GM12878 (cell line): Measurements from ENCODE around the gene SEMA5B. TPM values are rescaled to one million over a fixed set of nuclear protein-coding genes. Genes with fewer than 3 reads are reported as not detected.

Source experiments
- ATAC-seq: fragments of 200-7000 bp; cut with Tn5 transposase; 3 replicates; pipeline ENCODE4 v1.9.1; 2020; ENCODE audit warnings: mild to moderate bottlenecking, moderate library complexity
- BruUV-seq: library from RNA; stranded (reverse); fragments of 400-500 nt; replicated peaks from 2 replicates; lab custom pipeline; 2021; lab: Mats Ljungman, UMichigan
- CTCF ChIA-PET: fragments of 300-600 bp; sonication (Branson Sonifier 250); formaldehyde crosslinking; extraction: SDS; loops from one replicate; lab custom pipeline; 2021; ENCODE audit warnings: inconsistent platforms; lab: Yijun Ruan, JAX
- POLR2A ChIA-PET: fragments of 350-600 bp; formaldehyde crosslinking; extraction: SDS; loops from one replicate; lab custom pipeline; 2021; ENCODE audit warnings: inconsistent platforms; lab: Charles Lee
- RAD21 ChIA-PET: fragments of 300-600 bp; sonication (Branson Sonifier 250); formaldehyde crosslinking; loops from one replicate; lab custom pipeline; 2023; ENCODE audit warnings: antibody characterized with exemption; ENCODE audit not compliant: unreplicated experiment; lab: Charles Lee
- SMC1A ChIA-PET: fragments of 300-600 bp; sonication (Branson Sonifier 250); formaldehyde crosslinking; loops from one replicate; lab custom pipeline; 2023; ENCODE audit not compliant: unreplicated experiment, uncharacterized antibody; lab: Charles Lee
- DNase-seq: peaks from one replicate; pipeline ENCODE4 v3.0.0-alpha.2; 2011; ENCODE audit warnings: low read depth, low spot score
- FAIRE-seq: peaks from 3 replicates; lab custom pipeline; 2011; peaks lifted over from hg19 to GRCh38; lab: Jason Lieb, UNC
- H2AFZ ChIP-seq: 2 replicates; pipeline ENCODE4 v1.6.0; 2011; ENCODE audit warnings: low read depth, low read length, control low read depth; ENCODE audit not compliant: control insufficient read depth
- H3K27ac ChIP-seq: 2 replicates; pipeline ENCODE4 v1.5.1; 2011; ENCODE audit warnings: control low read depth; ENCODE audit not compliant: control insufficient read depth, insufficient read depth
- H3K27me3 ChIP-seq, 2 experiments: replicated peaks in 1 of 2; 2 replicates each; pipeline versions ENCODE4 v1.6.0 to v1.6.1; 2011; ENCODE audit warnings: low read length in 1 of 2; ENCODE audit not compliant: control insufficient read depth in 2 of 2, insufficient read depth in 2 of 2
- H3K36me3 ChIP-seq, 2 experiments: 2 replicates each; pipeline ENCODE4 v1.5.1; 2011; ENCODE audit warnings: low read length in 1 of 2; ENCODE audit not compliant: control insufficient read depth in 2 of 2, insufficient read depth in 2 of 2
- H3K4me1 ChIP-seq: 2 replicates; pipeline ENCODE4 v1.6.1; 2011; ENCODE audit warnings: mild to moderate bottlenecking, low read length, moderate library complexity, mixed read lengths; ENCODE audit not compliant: control insufficient read depth, insufficient read depth
- H3K4me2 ChIP-seq: 2 replicates; pipeline ENCODE4 v1.6.0; 2011; ENCODE audit warnings: control low read depth; ENCODE audit not compliant: control insufficient read depth, insufficient read depth
- H3K4me3 ChIP-seq: fragments of 200-600 bp; sonication (generic); 2 replicates; pipeline ENCODE4 v1.5.1; 2016
- H3K79me2 ChIP-seq: 2 replicates; pipeline ENCODE4 v1.6.0; 2011; ENCODE audit warnings: low read length; ENCODE audit not compliant: control insufficient read depth, insufficient read depth
- H3K9ac ChIP-seq: 2 replicates; pipeline ENCODE4 v1.8.0; 2011; ENCODE audit warnings: low read length, control low read depth, mixed read lengths; ENCODE audit not compliant: control insufficient read depth, insufficient read depth
- H3K9me3 ChIP-seq: replicated peaks from 3 replicates; pipeline ENCODE4 v1.5.1; 2011; ENCODE audit warnings: mild to moderate bottlenecking, low read length; ENCODE audit not compliant: control insufficient read depth, insufficient read depth
- H4K20me1 ChIP-seq: 2 replicates; pipeline ENCODE4 v1.6.0; 2011; ENCODE audit not compliant: control insufficient read depth, insufficient read depth
- CHD4 ChIP-seq: fragments of 200-600 bp; sonication (generic); IDR thresholded peaks from 2 replicates; pipeline ENCODE4 v1.6.1; 2016; ENCODE audit warnings: mild to moderate bottlenecking
- CTCF ChIP-seq, 3 experiments: IDR thresholded peaks in 2 of 3; conservative IDR thresholded peaks in 1 of 3; 2 replicates each; pipeline ENCODE4 v1.5.1; 2011; ENCODE audit warnings: low read depth in 3 of 3, low read length in 3 of 3, mild to moderate bottlenecking in 3 of 3, control low read depth in 2 of 3, moderate library complexity in 2 of 3, inconsistent platforms in 1 of 3, mixed read lengths in 1 of 3; ENCODE audit not compliant: control insufficient read depth in 2 of 3, insufficient read depth in 1 of 3; ENCODE audit errors: extremely low read depth in 1 of 3
- HDGF ChIP-seq: fragments of 450-650 bp; IDR thresholded peaks from 2 replicates; pipeline ENCODE4 v1.6.1; 2016; ENCODE audit warnings: antibody characterized with exemption
- LARP7 ChIP-seq: fragments of 450-650 bp; IDR thresholded peaks from 2 replicates; pipeline ENCODE4 v1.6.1; 2017; ENCODE audit warnings: mild to moderate bottlenecking
- NR2C1 ChIP-seq: fragments of 450-650 bp; IDR thresholded peaks from 2 replicates; pipeline ENCODE4 v1.6.1; 2017; ENCODE audit warnings: antibody characterized with exemption, mild to moderate bottlenecking, moderate library complexity
- WRNIP1 ChIP-seq: IDR thresholded peaks from 2 replicates; pipeline ENCODE4 v1.6.1; 2011; ENCODE audit warnings: low read depth, low read length, improper control_type of control experiment, borderline replicate concordance
- WGBS: methylation state at CpG from one replicate; pipeline ENCODE4 v1.1.6; 2016; ENCODE audit warnings: low lambda C conversion rate; ENCODE audit not compliant: insufficient replicate concordance, insufficient coverage; ENCODE audit errors: missing lambda C conversion rate; 5-methylcytosine and 5-hydroxymethylcytosine counted together
- in situ Hi-C: fragments of 300-500 bp; cut with MboI; formaldehyde crosslinking; loops from 9 replicates; pipeline ENCODE4 v1.14.3; 2018; ENCODE audit warnings: mixed read lengths
- intact Hi-C: fragments of 100-400 bp; cut with micrococcal nuclease; formaldehyde crosslinking; loops from one replicate; pipeline ENCODE4 v1.14.2; 2022; ENCODE audit not compliant: unreplicated experiment
- polyA plus RNA-seq, 11 experiments: library from polyadenylated mRNA; depleted of rRNA in 4 of 11; unstranded in 6 of 11; stranded (reverse) in 5 of 11; fragments of >200 nt; fragmentation: Nextera tagmentation in 4 of 11; fragmentation: Illumina TruSeq in 1 of 11; extraction: Ambion mirVana in 4 of 11; extraction: Trizol in 1 of 11; gene quantifications; 1 replicate in 1 of 11; 2 replicates in 10 of 11; pipeline versions ENCODE4 v1.2.1 to v1.2.3, GENCODE V29; 2011 to 2016; ENCODE audit warnings: inconsistent platforms in 2 of 11, missing spikeins in 2 of 11, low read depth in 1 of 11
- total RNA-seq, 4 experiments: library from RNA; depleted of rRNA in 3 of 4; stranded (reverse); fragments of >200 nt in 3 of 4; fragmentation: Illumina TruSeq in 1 of 4; extraction: Trizol in 1 of 4; gene quantifications; 2 replicates each; pipeline versions ENCODE4 v1.2.1 to v1.2.3, GENCODE V29; 2013 to 2021
- TF ChIP-seq, protein P1 (sequence below): fragments of 150-350 bp; IDR thresholded peaks from 2 replicates; pipeline ENCODE4 v1.6.1; 2014; ENCODE audit warnings: mild to moderate bottlenecking, low read depth, low read length
- TF ChIP-seq, protein P2 (sequence below): fragments of 450-650 bp; IDR thresholded peaks from 2 replicates; pipeline ENCODE4 v1.6.1; 2017; ENCODE audit warnings: antibody characterized with exemption, mild to moderate bottlenecking, moderate library complexity
- TF ChIP-seq, protein P3 (sequence below): fragments of 450-650 bp; formaldehyde crosslinking; IDR thresholded peaks from 2 replicates; pipeline ENCODE4 v1.5.0; 2022; ENCODE audit warnings: mild to moderate bottlenecking, missing genetic modification characterization
- TF ChIP-seq, protein P4 (sequence below): IDR thresholded peaks from 2 replicates; pipeline ENCODE4 v1.6.1; 2012; ENCODE audit warnings: low read depth, low read length, improper control_type of control experiment
- TF ChIP-seq, protein P5 (sequence below): fragments of 450-650 bp; IDR thresholded peaks from 2 replicates; pipeline ENCODE4 v1.6.1; 2014; ENCODE audit warnings: mild to moderate bottlenecking

SEMA5B gene
- total and polyA plus RNA-seq, 10 of the 15 experiments (the other 5 are each of a cell fraction or from before 2014, with no cell fraction given) = 0.05 TPM; not detected in 9

GRCh38 chr3:122892118-122892960 is 135.2 kb downstream of the SEMA5B start:
- no peak for FAIRE-seq
- CTCF ChIA-PET = no interaction called here
- TF ChIP-seq CHD4 = no peak
- TF ChIP-seq, protein P1, sequence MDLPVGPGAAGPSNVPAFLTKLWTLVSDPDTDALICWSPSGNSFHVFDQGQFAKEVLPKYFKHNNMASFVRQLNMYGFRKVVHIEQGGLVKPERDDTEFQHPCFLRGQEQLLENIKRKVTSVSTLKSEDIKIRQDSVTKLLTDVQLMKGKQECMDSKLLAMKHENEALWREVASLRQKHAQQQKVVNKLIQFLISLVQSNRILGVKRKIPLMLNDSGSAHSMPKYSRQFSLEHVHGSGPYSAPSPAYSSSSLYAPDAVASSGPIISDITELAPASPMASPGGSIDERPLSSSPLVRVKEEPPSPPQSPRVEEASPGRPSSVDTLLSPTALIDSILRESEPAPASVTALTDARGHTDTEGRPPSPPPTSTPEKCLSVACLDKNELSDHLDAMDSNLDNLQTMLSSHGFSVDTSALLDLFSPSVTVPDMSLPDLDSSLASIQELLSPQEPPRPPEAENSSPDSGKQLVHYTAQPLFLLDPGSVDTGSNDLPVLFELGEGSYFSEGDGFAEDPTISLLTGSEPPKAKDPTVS = no peak
- TF ChIP-seq WRNIP1 = no peak
- TF ChIP-seq, protein P2, sequence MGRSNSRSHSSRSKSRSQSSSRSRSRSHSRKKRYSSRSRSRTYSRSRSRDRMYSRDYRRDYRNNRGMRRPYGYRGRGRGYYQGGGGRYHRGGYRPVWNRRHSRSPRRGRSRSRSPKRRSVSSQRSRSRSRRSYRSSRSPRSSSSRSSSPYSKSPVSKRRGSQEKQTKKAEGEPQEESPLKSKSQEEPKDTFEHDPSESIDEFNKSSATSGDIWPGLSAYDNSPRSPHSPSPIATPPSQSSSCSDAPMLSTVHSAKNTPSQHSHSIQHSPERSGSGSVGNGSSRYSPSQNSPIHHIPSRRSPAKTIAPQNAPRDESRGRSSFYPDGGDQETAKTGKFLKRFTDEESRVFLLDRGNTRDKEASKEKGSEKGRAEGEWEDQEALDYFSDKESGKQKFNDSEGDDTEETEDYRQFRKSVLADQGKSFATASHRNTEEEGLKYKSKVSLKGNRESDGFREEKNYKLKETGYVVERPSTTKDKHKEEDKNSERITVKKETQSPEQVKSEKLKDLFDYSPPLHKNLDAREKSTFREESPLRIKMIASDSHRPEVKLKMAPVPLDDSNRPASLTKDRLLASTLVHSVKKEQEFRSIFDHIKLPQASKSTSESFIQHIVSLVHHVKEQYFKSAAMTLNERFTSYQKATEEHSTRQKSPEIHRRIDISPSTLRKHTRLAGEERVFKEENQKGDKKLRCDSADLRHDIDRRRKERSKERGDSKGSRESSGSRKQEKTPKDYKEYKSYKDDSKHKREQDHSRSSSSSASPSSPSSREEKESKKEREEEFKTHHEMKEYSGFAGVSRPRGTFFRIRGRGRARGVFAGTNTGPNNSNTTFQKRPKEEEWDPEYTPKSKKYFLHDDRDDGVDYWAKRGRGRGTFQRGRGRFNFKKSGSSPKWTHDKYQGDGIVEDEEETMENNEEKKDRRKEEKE = no peak
- TF ChIP-seq NR2C1 = no peak
- TF ChIP-seq, protein P3, sequence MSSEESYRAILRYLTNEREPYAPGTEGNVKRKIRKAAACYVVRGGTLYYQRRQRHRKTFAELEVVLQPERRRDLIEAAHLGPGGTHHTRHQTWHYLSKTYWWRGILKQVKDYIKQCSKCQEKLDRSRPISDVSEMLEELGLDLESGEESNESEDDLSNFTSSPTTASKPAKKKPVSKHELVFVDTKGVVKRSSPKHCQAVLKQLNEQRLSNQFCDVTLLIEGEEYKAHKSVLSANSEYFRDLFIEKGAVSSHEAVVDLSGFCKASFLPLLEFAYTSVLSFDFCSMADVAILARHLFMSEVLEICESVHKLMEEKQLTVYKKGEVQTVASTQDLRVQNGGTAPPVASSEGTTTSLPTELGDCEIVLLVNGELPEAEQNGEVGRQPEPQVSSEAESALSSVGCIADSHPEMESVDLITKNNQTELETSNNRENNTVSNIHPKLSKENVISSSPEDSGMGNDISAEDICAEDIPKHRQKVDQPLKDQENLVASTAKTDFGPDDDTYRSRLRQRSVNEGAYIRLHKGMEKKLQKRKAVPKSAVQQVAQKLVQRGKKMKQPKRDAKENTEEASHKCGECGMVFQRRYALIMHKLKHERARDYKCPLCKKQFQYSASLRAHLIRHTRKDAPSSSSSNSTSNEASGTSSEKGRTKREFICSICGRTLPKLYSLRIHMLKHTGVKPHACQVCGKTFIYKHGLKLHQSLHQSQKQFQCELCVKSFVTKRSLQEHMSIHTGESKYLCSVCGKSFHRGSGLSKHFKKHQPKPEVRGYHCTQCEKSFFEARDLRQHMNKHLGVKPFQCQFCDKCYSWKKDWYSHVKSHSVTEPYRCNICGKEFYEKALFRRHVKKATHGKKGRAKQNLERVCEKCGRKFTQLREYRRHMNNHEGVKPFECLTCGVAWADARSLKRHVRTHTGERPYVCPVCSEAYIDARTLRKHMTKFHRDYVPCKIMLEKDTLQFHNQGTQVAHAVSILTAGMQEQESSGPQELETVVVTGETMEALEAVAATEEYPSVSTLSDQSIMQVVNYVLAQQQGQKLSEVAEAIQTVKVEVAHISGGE (CRISPR knock-in tag) = no peak
- no peak for TF ChIP-seq LARP7
- TF ChIP-seq CTCF (IDR thresholded peaks at IDR 0.05 in 2 of 3, conservative IDR thresholded peaks at IDR 0.05 in 1 of 3; ENCODE audit: control insufficient read depth in 2 of 3, extremely low read depth in 1 of 3, insufficient read depth in 1 of 3, low read depth in 3 of 3, low read length in 3 of 3) = no peak
- TF ChIP-seq, protein P4, sequence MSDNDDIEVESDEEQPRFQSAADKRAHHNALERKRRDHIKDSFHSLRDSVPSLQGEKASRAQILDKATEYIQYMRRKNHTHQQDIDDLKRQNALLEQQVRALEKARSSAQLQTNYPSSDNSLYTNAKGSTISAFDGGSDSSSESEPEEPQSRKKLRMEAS = no peak
- no peak for TF ChIP-seq HDGF
- TF ChIP-seq, protein P5, sequence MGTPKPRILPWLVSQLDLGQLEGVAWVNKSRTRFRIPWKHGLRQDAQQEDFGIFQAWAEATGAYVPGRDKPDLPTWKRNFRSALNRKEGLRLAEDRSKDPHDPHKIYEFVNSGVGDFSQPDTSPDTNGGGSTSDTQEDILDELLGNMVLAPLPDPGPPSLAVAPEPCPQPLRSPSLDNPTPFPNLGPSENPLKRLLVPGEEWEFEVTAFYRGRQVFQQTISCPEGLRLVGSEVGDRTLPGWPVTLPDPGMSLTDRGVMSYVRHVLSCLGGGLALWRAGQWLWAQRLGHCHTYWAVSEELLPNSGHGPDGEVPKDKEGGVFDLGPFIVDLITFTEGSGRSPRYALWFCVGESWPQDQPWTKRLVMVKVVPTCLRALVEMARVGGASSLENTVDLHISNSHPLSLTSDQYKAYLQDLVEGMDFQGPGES = no peak

More at GRCh38 chr3:122892118-122892960, 135.2 kb downstream of the SEMA5B start:
- no TSS peak for BruUV-seq
- in situ Hi-C loops (no loop called here), intact Hi-C loops (no loop called here)
- ChIA-PET SMC1A (interaction anchor here (1.3 kb wide), 1 partner anchor 12 kb away, joined by 4 read pairs; no protein-coding TSS in a partner anchor), POLR2A (no interaction called here), RAD21 (no interaction called here)
- Histone ChIP-seq H3K27me3 (no peaks in the 10 kb centered on the region), H3K36me3 (no peaks in the 10 kb centered on the region), H3K4me2 (no peak overlapping the region), H3K9me3 (no peaks in the 10 kb centered on the region), H3K4me3 (no peak overlapping the region), H4K20me1 (no peaks in the 10 kb centered on the region), H3K4me1 (peaks cover 15% of the 10 kb centered on the region; the same call in 1 of the 2 replicates), H2AFZ (no peak overlapping the region), H3K27ac (no peak overlapping the region), H3K9ac (no peak overlapping the region), H3K79me2 (no peaks in the 10 kb centered on the region)
- no peak for DNase-seq
- ATAC-seq = no peak
- 95% methylated on average over 21 of the region's 21 CpGs for WGBS
